IPS-15b (cell line): Measurements from ENCODE around the gene EXPH5.

Source experiments
- H3K27me3 ChIP-seq: one replicate; pipeline ENCODE4 v1.6.1; 2013; ENCODE audit warnings: low read length; ENCODE audit not compliant: control insufficient read depth, insufficient read depth
- H3K36me3 ChIP-seq: one replicate; pipeline ENCODE4 v1.6.1; 2013; ENCODE audit warnings: low read length; ENCODE audit not compliant: control insufficient read depth, insufficient read depth
- H3K4me1 ChIP-seq: one replicate; pipeline ENCODE4 v1.6.1; 2013; ENCODE audit warnings: mild to moderate bottlenecking, low read length; ENCODE audit not compliant: control insufficient read depth, insufficient read depth
- H3K4me3 ChIP-seq: one replicate; pipeline ENCODE4 v1.5.1; 2013; ENCODE audit warnings: low read depth, low read length
- H3K9ac ChIP-seq: one replicate; pipeline ENCODE4 v1.6.1; 2013; ENCODE audit warnings: low read depth, mild to moderate bottlenecking, low read length
- H3K9me3 ChIP-seq: one replicate; pipeline ENCODE4 v1.6.1; 2013; ENCODE audit warnings: mild to moderate bottlenecking, low read length; ENCODE audit not compliant: control insufficient read depth, insufficient read depth

Gene EXPH5

DNA sequence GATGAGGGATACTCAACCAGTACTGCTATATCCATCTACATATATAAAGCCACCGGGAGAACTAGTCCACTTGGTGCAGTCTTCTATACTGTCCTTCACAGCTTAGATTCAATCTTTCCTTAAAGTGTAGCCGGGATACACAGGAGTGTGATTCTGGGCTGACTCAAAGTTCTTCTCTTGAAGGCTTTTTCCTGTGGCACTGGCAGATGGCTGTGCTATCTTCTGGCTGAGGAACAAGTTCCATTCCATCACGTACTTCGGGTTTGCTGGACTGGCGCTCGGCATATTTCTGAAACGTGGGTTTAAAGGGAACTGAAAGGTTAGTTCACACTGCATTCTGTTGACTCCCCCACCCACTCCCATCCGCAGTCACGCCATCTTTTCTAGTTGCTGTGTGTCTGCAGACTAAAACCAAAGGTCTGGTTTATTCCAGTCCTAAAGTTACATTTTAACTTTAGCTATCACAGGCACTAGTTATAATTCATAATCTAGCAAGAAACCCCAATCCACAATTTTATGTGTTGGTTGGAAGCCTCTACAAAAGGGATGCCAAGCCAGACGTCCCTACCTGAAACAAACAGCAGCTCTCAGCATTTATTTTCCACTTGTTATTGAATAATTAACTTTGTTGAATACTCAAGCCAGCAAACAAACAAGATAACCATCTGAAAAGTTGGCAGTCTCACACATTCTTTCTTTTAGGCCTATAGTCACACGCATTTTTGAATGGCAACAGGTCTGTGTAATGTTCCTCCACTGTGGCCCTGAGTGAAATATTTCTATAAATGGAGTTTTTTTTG lies 118.7 kb downstream of the EXPH5 start:
- Histone ChIP-seq H3K9ac (no peak overlapping the region), H3K27me3 (no peaks in the 10 kb centered on the region), H3K4me3 (no peak overlapping the region), H3K4me1 (no peaks in the 10 kb centered on the region), H3K36me3 (no peaks in the 10 kb centered on the region), H3K9me3 (no peaks in the 10 kb centered on the region)

DNA sequence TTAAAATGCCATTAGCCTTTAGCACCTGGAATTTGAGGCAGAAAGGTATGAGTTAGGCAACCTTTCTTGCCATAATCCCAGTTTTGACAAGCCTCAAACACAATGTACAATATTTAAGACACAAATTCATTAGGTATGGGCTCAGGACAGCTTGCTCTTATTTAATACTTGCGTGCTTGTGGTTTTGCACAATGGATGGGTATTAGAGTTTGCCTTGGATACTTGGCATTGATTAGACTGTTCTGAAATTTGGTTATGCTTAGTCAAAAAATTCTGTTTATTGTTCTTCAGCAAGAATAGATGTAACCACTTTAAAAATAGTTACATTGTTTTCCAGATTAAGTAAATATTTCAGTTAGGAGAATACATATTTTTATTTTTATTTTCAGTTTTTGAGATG lies 120.9 kb downstream of the EXPH5 start:
- H3K9me3 ChIP-seq: no peaks in the 10 kb centered on the region
- H3K4me1 ChIP-seq: no peaks in the 10 kb centered on the region
- no peak overlapping the region for H3K4me3 ChIP-seq
- H3K36me3 ChIP-seq: no peaks in the 10 kb centered on the region
- no peak overlapping the region for H3K9ac ChIP-seq
- no peaks in the 10 kb centered on the region for H3K27me3 ChIP-seq

- H3K9ac ChIP-seq: no peak overlapping the region
- no peaks in the 10 kb centered on the region for H3K36me3 ChIP-seq
- no peaks in the 10 kb centered on the region for H3K9me3 ChIP-seq
- H3K27me3 ChIP-seq: no peaks in the 10 kb centered on the region
- H3K4me1 ChIP-seq: no peaks in the 10 kb centered on the region
- H3K4me3 ChIP-seq: no peak overlapping the region
These were observed 125.1 kb downstream of the EXPH5 start for GRCh38 chr11:108468478-108468864.

GRCh38 chr11:108467091-108467823 lies 126.3 kb downstream of the EXPH5 start, which contains the start of gene C11orf65:
Gene C11orf65 (minus strand): TSS chr11:108467529. CDS start chr11:108461559, 5,970 bp downstream.
- no peaks in the 10 kb centered on the region for H3K27me3 ChIP-seq
- peak within 1 kb of the TSS; percentile 86 for H3K9ac ChIP-seq
- peak within 1 kb of the TSS; percentile 87 for H3K4me3 ChIP-seq
- no peaks in the 10 kb centered on the region for H3K4me1 ChIP-seq
- no peaks in the 10 kb centered on the region for H3K9me3 ChIP-seq
- H3K36me3 ChIP-seq: no peaks in the 10 kb centered on the region

GRCh38 chr11:108466405-108466804 lies 127.2 kb downstream of the EXPH5 start:
- Histone ChIP-seq H3K9ac (no peak overlapping the region), H3K9me3 (no peaks in the 10 kb centered on the region), H3K27me3 (no peaks in the 10 kb centered on the region), H3K36me3 (no peaks in the 10 kb centered on the region), H3K4me1 (no peaks in the 10 kb centered on the region), H3K4me3 (peak overlapping the region; percentile 87)
